HG02943 (cell line): ENCODE data around the gene CLIC1.

Experiments used
- ATAC-seq: cut with Tn5 transposase; IDR thresholded peaks from one replicate; pipeline ENCODE4 v1.9.1; 2021; ENCODE audit warnings: mild to moderate bottlenecking, low read depth, moderate library complexity; ENCODE audit not compliant: unreplicated experiment

The CLIC1 gene

DNA sequence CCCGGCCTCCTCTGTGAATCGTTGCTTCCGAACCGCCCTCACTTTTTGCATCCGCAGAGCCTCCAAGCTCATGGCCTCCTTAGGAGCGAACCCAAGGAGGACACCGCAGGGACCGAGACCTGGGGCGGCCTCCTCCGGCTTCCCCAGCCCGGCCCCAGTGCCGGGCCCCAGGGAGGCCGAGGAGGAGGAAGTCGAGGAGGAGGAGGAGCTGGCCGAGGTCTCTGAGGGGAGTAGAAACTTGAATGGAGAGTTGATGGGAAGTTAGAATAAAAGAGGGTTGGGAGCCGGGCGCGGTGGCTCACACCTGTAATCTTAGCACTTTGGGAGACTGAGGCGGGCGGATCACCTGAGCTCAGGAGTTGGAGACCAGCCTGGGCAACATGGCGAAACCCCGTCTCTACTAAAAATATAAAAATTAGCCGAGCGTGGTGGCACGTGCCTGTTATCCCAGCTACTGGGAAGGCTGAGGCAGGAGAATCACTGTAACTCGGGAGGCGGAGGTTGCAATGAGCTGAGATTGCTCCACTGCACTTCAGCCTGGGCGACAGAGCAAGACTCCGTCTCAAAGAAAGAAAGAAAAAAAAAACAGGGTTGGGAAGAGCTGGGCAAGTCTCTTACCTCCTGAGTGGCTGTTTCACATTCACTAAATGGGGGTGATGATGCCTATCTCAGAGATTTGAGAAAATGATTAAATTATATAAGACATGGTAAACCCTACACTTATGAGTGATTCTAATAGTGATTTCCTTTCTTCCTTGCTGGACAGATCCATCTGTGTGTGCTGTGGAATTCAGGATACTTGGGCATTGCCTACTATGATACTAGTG, 4.3 kb upstream of the CLIC1 start:
- ATAC-seq = no peak

GRCh38 chr6:31739639-31740396, 3.5 kb upstream of the CLIC1 start, which contains the start of gene MSH5:
MSH5 (plus strand) TSS chr6:31740005; CDS start chr6:31740467, 462 bp downstream.
- ATAC-seq = peak; percentile 62

- no peak for ATAC-seq
Observed at GRCh38 chr6:31737991-31738979, 2.0 kb upstream of the CLIC1 start.

DNA sequence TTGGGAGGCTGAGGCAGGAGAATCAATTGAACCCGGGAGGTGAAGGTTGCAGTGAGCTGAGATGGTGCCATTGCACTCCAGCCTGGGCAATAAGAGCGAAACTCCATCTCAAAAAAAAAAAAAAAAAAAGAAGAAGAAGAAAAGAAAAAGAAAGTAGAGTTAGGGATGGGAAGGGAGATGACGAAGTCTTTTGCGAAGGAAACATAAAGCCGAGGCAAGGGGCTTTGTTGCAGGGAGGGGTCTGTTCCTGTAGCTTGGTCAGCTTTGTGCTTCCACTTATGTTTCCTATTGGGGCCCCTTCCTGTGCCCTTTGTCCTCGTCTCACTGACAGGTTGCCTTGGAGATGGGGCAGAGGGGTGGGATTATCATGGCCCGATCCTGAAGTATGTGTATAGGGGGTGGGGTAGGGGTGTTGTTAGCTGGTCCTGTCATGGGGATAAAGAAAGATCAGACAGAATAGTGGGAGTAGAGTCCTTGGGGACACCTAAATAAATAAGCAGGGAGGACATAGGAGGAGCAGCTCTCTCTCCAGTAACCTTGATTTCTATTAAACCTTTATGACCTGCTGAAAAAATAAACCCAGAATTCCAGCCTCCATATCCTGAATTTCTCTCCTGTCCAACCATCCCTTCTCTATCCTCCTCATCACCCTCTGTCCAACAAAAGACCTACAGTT, 1.1 kb upstream of the CLIC1 start:
- ATAC-seq = no peak

GRCh38 chr6:31736768-31737314, 511 bp upstream of the CLIC1 start:
- ATAC-seq = no peak

GRCh38 chr6:31734821-31735406, 1.4 kb downstream of the CLIC1 start:
- ATAC-seq = no peak

DNA sequence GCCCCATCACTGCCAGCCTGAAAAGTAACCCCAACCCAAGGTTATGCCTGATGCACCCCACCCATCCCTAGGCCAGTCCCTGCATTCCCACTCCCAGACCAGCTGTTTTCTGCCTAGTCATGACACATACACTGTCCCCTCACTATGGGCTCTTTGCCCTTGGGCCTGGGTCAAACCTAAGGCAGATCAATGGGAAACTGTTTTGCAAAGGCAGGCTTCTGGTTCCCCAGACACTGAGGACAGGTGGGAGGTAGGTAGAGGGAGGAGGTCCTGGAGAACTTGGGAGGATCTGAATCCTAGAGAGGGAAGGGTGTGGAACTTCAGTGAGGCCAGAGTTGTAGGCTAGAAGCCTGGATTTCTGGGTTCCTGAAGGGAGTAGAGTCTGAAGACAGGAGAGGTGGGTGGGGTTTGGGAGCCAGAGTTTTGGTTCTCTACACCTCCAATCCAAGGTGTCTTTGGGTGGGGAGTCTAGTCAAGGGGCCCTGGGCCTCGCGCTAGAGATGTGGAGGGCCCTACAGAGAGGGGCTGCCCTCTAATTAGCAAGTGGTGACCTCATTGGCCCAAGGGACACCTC, 2.0 kb downstream of the CLIC1 start:
- no peak for ATAC-seq

DNA sequence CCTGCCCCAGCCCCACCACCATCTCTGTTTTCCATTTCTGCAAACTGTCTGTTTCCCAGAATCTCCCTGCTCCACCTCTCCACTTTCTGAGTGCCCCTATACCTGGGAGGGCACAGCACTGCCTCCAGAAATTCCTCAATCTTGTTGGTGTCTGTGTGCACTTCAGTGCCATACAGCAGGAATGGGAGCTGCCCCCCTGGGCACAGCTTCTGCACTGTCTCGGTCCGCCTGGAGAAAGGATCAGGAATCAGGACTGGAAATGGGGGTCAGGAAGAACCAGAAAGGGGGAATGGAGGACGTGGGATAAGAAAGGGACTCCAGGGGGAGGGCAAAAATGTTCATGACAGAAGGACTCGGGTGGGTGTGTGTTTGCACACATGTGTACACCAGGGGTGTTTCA, 2.6 kb downstream of the CLIC1 start:
- no peak for ATAC-seq

GRCh38 chr6:31732029-31732428, 4.3 kb downstream of the CLIC1 start:
- no peak for ATAC-seq

GRCh38 chr6:31730631-31731086, 5.7 kb downstream of the CLIC1 start:
- no peak for ATAC-seq

GRCh38 chr6:31729979-31730630, 6.2 kb downstream of the CLIC1 start:
- no peak for ATAC-seq

DNA sequence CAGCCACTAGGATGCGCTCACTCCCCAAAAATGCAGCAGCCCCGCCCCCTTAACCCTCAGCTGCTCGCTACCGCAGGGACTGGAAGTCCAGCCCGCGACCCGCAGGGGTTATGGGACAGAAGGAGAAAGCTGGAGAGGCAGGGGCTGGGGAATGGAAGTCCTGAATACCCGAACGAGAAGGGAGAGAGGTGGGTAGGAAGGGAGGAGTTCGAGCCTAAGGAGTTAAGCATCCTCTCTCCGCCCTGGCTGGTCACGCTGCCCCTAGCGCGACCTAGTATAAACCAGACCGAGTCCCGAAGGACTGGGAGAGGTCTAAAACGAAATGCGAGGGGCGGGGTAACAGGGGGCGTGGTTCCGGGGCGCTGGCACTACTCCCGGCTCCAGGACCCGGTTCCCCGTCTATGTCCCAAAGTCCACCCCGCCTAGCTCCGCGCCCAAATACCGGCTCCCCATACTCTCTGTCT, 6.8 kb downstream of the CLIC1 start:
- no peak for ATAC-seq

- ATAC-seq = no peak
Observed at GRCh38 chr6:31728767-31729514, 7.4 kb downstream of the CLIC1 start, which contains the start of gene DDAH2. DDAH2 (minus strand) TSS chr6:31729299; CDS start chr6:31729161, 138 bp downstream.

DNA sequence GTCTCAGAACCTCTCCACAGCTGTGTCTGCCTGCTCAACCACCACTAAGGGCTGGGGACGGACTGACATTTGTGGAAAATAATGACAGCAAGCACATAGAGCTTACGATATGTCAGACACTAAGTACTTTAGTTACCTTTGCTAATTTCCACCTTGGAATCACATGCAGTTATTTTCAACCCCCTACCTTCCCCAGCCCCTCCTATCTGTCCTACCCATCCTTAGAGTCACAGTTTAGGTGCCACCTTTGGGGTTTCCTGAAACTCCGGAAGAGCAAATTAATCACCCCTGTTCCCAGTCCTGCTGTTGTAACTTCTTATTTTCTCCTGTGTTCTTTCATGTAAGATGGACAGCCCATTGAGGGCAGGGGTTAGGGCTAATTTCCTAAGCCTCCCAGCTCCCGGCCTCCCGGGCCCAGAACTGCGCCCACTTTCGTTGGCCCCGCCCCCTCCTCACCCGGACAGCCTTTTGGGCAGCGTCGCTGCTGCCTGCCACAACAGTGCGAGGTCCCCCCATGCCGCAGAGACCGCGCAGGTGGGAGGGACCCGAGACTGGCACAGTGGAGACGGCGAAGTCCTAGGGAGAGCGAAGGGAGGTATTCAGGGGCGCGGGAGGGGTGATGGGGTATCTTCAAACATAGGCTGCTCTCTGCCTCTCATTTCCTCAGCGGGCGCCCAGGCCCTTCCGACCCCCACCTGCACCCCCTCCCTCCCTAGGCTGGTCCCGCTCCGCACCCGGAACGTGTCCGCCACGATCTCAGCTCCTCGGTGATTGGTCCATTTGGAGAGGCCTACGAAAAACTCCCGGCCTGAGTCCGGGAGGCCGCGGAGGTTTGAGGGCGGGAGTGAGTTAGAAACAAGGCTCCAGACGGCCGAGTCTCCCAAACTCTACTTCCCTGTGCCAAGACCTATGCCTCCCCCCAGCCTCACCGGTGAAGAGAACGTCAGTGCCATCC, 8.3 kb downstream of the CLIC1 start:
- ATAC-seq = no peak

- ATAC-seq = no peak
Observed at GRCh38 chr6:31727034-31727716, 9.2 kb downstream of the CLIC1 start.
